Keratinocyte (primary cell): Measurements from ENCODE around the gene SZT2.

Experiments
- CTCF ChIP-seq, 3 experiments: IDR thresholded peaks in 1 of 3; conservative IDR thresholded peaks in 1 of 3; optimal IDR thresholded peaks in 1 of 3; 2 replicates in 2 of 3; 3 replicates in 1 of 3; pipeline versions ENCODE3 to v1.5.1; 2011; ENCODE audit warnings: low read length in 3 of 3, mild to moderate bottlenecking in 3 of 3, moderate library complexity in 2 of 3, control low read depth in 1 of 3, inconsistent platforms in 1 of 3; ENCODE audit not compliant: insufficient read depth in 2 of 3; ENCODE audit errors: extremely low read depth in 1 of 3
- EZH2 ChIP-seq: IDR thresholded peaks from one replicate; pipeline ENCODE4 v1.6.1; 2012; ENCODE audit warnings: inconsistent platforms, mild to moderate bottlenecking, low read length, moderate library complexity

GRCh38 chr1:43446388-43446740 lies 56.7 kb downstream of the SZT2 start:
- no peak for TF ChIP-seq EZH2
- no peak for TF ChIP-seq CTCF (optimal IDR thresholded peaks at IDR 0.05 in 1 of 3, IDR thresholded peaks at IDR 0.05 in 1 of 3, conservative IDR thresholded peaks at IDR 0.05 in 1 of 3; ENCODE audit: extremely low read depth in 1 of 3, insufficient read depth in 2 of 3, low read length in 3 of 3)
